Liver (tissue), 3 donors: ENCODE data around the gene MTOR.

Experiments used
- CTCF ChIP-seq: fragments of 150-350 bp; IDR thresholded peaks from 2 replicates; pipeline ENCODE4 v1.5.1; 2017; ENCODE audit warnings: improper control_type of control experiment, low read depth, low read length; ENCODE audit not compliant: missing input control
- EGR1 ChIP-seq, 2 donors: IDR thresholded peaks; 2 replicates each; pipeline ENCODE4 v1.6.1; 2016 to 2018; ENCODE audit warnings: antibody characterized with exemption in 2 of 2, low read depth in 2 of 2
- GABPA ChIP-seq, 2 donors: IDR thresholded peaks in 1 of 2; conservative IDR thresholded peaks in 1 of 2; 2 replicates each; pipeline ENCODE4 v1.6.1; 2016; ENCODE audit warnings: antibody characterized with exemption in 2 of 2, mild to moderate bottlenecking in 1 of 2, moderate library complexity in 1 of 2
- HNF4G ChIP-seq: IDR thresholded peaks from 2 replicates; pipeline ENCODE4 v1.6.1; 2016; ENCODE audit warnings: antibody characterized with exemption
- JUND ChIP-seq, 2 donors: IDR thresholded peaks; 2 replicates each; pipeline ENCODE4 v1.6.1; 2016; ENCODE audit warnings: antibody characterized with exemption in 2 of 2
- MAX ChIP-seq: IDR thresholded peaks from 2 replicates; pipeline ENCODE4 v1.6.1; 2016; ENCODE audit warnings: antibody characterized with exemption
- NR2F2 ChIP-seq: IDR thresholded peaks from 2 replicates; pipeline ENCODE4 v1.6.1; 2016; ENCODE audit warnings: antibody characterized with exemption
- RAD21 ChIP-seq, 2 donors: IDR thresholded peaks; 2 replicates each; pipeline ENCODE4 v1.6.1; 2016; ENCODE audit warnings: antibody characterized with exemption in 2 of 2, mild to moderate bottlenecking in 2 of 2
- REST ChIP-seq: IDR thresholded peaks from 2 replicates; pipeline ENCODE4 v1.6.1; 2016; ENCODE audit warnings: antibody characterized with exemption, mild to moderate bottlenecking
- RXRA ChIP-seq, 2 donors: IDR thresholded peaks; 2 replicates each; pipeline ENCODE4 v1.6.1; 2017 to 2018; ENCODE audit warnings: antibody characterized with exemption in 2 of 2, mild to moderate bottlenecking in 1 of 2
- SP1 ChIP-seq: IDR thresholded peaks from 2 replicates; pipeline ENCODE4 v1.6.1; 2018; ENCODE audit warnings: antibody characterized with exemption, mild to moderate bottlenecking
- TAF1 ChIP-seq: conservative IDR thresholded peaks from 2 replicates; pipeline ENCODE4 v1.6.1; 2016; ENCODE audit warnings: antibody characterized with exemption, mild to moderate bottlenecking
- YY1 ChIP-seq: IDR thresholded peaks from 2 replicates; pipeline ENCODE4 v1.6.1; 2016; ENCODE audit warnings: antibody characterized with exemption, mild to moderate bottlenecking
- ZBTB33 ChIP-seq: IDR thresholded peaks from 2 replicates; pipeline ENCODE4 v1.6.1; 2016; ENCODE audit warnings: antibody characterized with exemption
- donor health status: healthy.
- donor health status: healthy.

- no peak for TF ChIP-seq CTCF
- no peak for TF ChIP-seq SP1
- TF ChIP-seq GABPA (IDR thresholded peaks at IDR 0.05 in 1 of 2, conservative IDR thresholded peaks at IDR 0.05 in 1 of 2), result no peak
- TF ChIP-seq TAF1, result no peak
- no peak for TF ChIP-seq YY1
- TF ChIP-seq NR2F2, result no peak
- TF ChIP-seq JUND (IDR thresholded peaks at IDR 0.05), result no peak
- no peak for TF ChIP-seq RXRA (IDR thresholded peaks at IDR 0.05)
- TF ChIP-seq RAD21 (IDR thresholded peaks at IDR 0.05), result no peak
- TF ChIP-seq EGR1 (IDR thresholded peaks at IDR 0.05; ENCODE audit: low read depth in 2 of 2), result no peak
- TF ChIP-seq REST, result no peak
- no peak for TF ChIP-seq ZBTB33
- TF ChIP-seq HNF4G, result no peak
- TF ChIP-seq MAX, result no peak
Measured at GRCh38 chr1:11182884-11183283, 79.5 kb downstream of the MTOR start.
